GM18951 (cell line): Measurements from ENCODE around the gene SLC35F6.
"Not testable (repeated sequence)": the region's sequence is repeated elsewhere in the genome, so short reads cannot be mapped to it uniquely, and the experiment has no call there.

ENCODE experiments used
- POLR2A ChIP-seq: IDR thresholded peaks from 4 replicates; pipeline ENCODE4 v1.6.1; 2011; ENCODE audit warnings: mild to moderate bottlenecking; ENCODE audit not compliant: insufficient read length, insufficient read depth; ENCODE audit errors: extremely low read depth
- in situ Hi-C: fragments of 300-500 bp; cut with MboI; formaldehyde crosslinking; loops from one replicate; pipeline ENCODE4 v1.12.0; 2022; ENCODE audit warnings: low sequenced_read_pairs, mixed read lengths, inconsistent platforms; ENCODE audit not compliant: unreplicated experiment

SLC35F6 gene

DNA sequence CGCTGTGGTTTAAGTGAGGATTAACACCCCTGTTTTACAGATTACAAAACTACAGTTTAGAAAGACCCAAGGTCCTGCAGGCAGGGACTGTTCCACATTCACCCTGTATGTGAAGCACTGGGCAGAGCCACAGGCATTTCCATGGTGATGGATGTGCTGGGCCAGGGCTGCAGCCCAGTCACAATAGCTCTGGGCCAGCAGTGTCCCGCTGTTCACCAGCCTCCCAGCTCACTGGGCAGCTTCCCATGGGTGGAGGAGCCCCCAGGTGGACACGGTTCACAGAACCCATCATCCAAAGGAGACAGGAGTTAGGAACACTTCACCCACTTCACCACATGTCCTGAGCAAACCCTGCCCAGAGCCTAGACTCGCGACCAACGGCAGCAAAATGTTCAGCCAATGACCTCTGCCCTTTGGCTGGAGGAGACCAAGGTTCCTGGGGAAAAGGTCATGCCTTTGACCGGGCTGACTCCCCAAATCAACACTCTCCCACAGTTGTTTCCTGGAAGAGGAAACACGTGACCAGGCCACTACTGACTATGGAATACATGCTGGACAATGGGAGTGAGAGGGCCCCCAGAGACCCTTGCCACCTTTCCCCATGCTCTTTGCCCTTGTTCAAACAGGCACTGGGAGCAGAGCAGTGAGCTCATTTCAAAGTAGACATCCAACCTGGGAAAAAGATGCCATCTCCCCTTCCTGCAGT, 28.0 kb upstream of the SLC35F6 start:
- no peak for TF ChIP-seq POLR2A
- in situ Hi-C loops = no loop called here

- in situ Hi-C loops = no loop called here
- TF ChIP-seq POLR2A = no peak
Measured at GRCh38 chr2:26737221-26737620, 26.9 kb upstream of the SLC35F6 start.

GRCh38 chr2:26738481-26738880, 25.6 kb upstream of the SLC35F6 start:
- in situ Hi-C loops = no loop called here
- no peak for TF ChIP-seq POLR2A

GRCh38 chr2:26739514-26739913, 24.6 kb upstream of the SLC35F6 start:
- no peak for TF ChIP-seq POLR2A
- in situ Hi-C loops = no loop called here

DNA sequence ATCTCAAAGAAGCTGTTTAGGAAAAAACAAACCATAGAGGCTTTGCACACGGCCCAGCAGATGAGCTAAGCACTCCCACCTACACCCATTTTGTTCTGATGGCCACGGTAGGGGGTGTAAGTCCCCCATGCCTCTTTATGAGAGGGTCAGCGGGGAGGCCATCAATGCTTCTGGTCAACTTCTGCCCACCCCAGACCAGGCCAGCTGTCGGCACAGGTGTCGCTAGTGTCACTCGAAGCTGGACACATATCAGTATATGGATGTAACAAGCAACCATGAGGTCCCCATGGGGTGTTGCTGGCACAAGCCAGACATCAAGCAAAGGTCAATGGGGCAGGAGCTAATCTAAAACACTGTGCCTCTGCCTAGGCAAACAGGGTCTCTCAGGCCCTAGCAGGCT, 23.7 kb upstream of the SLC35F6 start:
- in situ Hi-C loops = loop anchor here (10.0 kb wide), 1 partner anchor 136 kb away; no protein-coding TSS in a partner anchor
- TF ChIP-seq POLR2A = no peak

DNA sequence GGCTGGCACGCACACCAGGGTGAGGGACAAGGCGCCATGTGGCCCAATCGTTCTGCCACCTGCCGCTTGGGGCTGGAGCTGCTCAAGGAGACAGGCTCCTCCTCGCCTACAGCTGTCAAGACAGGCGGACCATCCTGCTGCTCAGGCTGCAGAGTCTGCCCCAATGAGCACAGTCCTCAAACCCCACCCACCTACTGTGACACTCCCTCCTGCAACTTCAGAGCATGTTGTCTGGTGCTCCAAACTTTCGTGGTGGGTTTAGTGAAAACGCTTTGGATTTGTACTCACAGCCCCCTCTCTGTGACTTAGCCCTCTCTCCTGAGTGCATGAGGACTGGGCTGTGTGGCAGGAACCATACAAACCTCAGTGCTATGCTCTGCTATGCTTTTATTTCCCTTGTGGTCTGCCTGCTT, 23.2 kb upstream of the SLC35F6 start:
- TF ChIP-seq POLR2A = no peak

DNA sequence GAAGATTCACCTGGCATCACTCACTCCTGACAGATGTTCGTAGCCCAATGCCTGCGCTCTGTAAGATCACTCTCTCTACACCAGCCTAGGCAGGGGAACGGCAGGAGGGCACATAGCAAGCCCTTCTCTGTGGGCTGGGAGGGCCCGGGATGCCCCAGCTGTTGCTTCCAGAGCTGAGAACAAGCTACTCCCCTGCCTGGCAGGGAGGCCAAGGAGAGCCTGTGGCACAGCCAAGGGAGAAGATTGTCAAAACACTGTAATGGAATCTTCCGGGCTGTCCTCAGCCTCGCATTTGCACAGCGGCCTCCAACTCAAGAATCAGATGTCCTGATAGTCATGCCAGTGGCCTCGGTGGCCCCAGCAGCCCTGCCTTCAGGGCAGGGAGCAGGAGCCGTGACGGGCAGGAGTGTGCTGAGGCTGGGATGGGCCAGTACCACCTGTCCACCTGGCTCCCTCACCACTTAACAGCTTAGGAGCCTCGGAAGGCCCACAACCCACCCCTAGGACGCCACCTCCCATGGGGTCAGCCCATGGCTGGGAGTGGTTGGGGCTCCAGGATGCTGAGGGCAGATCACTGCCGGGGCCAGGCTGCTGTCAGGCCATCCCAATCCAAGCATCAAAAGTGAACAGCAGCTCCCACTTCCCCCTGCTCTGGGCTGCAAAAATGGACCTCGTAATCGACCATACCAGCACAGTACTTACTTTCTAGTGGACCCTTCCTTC, 21.9 kb upstream of the SLC35F6 start:
- in situ Hi-C loops = loop anchor here (10.0 kb wide), 1 partner anchor 137 kb away; no protein-coding TSS in a partner anchor
- TF ChIP-seq POLR2A = no peak

More for the DNA sequence above, 23.2 kb upstream of the SLC35F6 start:
- in situ Hi-C loops = loop anchor here (10.0 kb wide), 1 partner anchor 136 kb away; no protein-coding TSS in a partner anchor

GRCh38 chr2:26743852-26744251, 20.2 kb upstream of the SLC35F6 start:
- TF ChIP-seq POLR2A = no peak
- in situ Hi-C loops = loop anchor here (10.0 kb wide), 1 partner anchor 139 kb away; no protein-coding TSS in a partner anchor

GRCh38 chr2:26744953-26745352, 19.1 kb upstream of the SLC35F6 start:
- TF ChIP-seq POLR2A = no peak
- in situ Hi-C loops = loop anchor here (10.0 kb wide), 1 partner anchor 140 kb away; no protein-coding TSS in a partner anchor

GRCh38 chr2:26745609-26746327, 18.3 kb upstream of the SLC35F6 start:
- in situ Hi-C loops = loop anchor here (10.0 kb wide), 1 partner anchor 141 kb away; no protein-coding TSS in a partner anchor
- TF ChIP-seq POLR2A = no peak

GRCh38 chr2:26746934-26747333, 17.1 kb upstream of the SLC35F6 start:
- in situ Hi-C loops = loop anchor here (10.0 kb wide), 1 partner anchor 142 kb away; no protein-coding TSS in a partner anchor

GRCh38 chr2:26749787-26750420, 14.2 kb upstream of the SLC35F6 start:
- in situ Hi-C loops = loop anchor here (10.0 kb wide), 1 partner anchor 145 kb away; no protein-coding TSS in a partner anchor

More at GRCh38 chr2:26746934-26747333, 17.1 kb upstream of the SLC35F6 start:
- TF ChIP-seq POLR2A = no peak

GRCh38 chr2:26750467-26750866, 13.6 kb upstream of the SLC35F6 start:
- in situ Hi-C loops = not testable (repeated sequence)
